C4-2B (cell line): ENCODE data around the gene KLHL9.

ENCODE experiments used
- H3K27ac ChIP-seq: fragments of 450-650 bp; 2 replicates; pipeline ENCODE4 v1.5.1; 2017
- ZFX ChIP-seq: fragments of 450-650 bp; IDR thresholded peaks from 2 replicates; pipeline ENCODE4 v1.6.1; 2017
- TF ChIP-seq, protein P1 (sequence below): fragments of 450-650 bp; conservative IDR thresholded peaks from 2 replicates; pipeline ENCODE4 v1.5.1; 2017; ENCODE audit warnings: mild to moderate bottlenecking

The KLHL9 gene

DNA sequence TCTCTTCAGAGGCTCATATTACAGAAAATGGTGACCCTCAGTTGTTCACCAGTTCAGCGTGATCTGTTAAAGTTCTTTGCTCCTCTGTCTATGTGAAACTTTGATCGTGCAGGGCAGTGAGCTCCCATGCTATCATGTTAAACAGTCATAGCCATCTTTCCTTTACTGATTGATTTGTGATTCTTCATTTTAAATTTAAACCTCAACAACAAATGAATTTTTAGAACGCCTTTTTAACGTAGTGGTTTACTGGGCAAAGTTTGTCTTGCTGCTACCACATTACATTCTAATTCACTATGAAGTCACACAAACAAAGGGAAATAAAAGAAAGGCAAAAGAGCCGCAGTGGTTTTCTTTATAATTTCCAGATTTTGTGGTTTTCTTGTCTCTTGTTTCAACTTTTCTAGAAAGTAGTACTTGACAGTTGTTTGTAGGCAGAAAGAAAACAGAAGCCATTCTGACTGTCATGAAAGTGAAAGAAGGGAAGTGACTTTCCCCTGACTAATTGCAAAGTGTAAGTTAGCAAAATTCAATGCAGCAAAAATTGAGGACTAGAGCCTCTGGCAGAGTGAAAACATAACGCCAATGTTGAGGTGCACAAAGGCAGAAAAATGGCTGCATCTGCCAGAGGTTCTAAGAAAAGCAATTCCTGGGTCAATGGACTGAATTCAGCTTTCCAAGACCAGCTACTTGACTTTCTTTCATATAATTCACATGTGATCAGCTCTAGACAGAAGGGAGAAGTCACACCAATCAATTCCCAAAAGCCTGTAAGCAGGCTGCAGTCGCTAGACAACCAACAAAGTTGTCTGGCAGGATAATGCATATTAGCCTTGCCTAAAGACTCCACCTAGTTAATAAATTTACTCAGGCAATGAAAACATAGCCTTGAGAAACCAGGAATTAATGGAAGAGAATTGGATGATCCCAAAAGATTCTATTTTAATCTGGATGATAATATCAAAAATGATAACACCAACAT, 22.6 kb upstream of the KLHL9 start:
- TF ChIP-seq, protein P1, sequence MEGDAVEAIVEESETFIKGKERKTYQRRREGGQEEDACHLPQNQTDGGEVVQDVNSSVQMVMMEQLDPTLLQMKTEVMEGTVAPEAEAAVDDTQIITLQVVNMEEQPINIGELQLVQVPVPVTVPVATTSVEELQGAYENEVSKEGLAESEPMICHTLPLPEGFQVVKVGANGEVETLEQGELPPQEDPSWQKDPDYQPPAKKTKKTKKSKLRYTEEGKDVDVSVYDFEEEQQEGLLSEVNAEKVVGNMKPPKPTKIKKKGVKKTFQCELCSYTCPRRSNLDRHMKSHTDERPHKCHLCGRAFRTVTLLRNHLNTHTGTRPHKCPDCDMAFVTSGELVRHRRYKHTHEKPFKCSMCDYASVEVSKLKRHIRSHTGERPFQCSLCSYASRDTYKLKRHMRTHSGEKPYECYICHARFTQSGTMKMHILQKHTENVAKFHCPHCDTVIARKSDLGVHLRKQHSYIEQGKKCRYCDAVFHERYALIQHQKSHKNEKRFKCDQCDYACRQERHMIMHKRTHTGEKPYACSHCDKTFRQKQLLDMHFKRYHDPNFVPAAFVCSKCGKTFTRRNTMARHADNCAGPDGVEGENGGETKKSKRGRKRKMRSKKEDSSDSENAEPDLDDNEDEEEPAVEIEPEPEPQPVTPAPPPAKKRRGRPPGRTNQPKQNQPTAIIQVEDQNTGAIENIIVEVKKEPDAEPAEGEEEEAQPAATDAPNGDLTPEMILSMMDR, result no peak
- TF ChIP-seq ZFX, result no peak
- H3K27ac ChIP-seq, result no peak overlapping the region

DNA sequence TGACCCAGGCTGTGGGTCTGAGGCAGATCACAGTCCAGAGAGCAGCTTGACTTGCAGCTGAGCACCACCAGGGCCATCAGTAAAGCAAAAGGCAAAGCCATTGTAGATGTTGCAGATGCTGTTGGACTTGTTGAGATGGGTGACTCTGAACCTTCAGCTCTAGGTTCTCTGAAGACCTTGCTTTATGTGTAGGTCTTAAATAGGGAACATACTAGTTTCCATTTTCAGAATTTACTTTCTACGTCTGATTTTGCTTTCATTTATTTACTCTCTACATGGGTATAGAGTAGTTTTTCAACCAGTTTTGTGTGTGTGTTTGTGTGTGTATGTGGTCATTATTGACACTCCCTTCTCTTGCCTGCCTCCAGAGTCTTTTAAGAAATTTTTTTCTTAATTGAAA, 15.6 kb upstream of the KLHL9 start, which contains the start of gene IFNA6:
Gene IFNA6, minus strand, starts transcription at position 101 of the 400 bp plus-strand sequence. Its CDS starts 0 bp downstream, at position 101.
- TF ChIP-seq, protein P1, result no peak
- TF ChIP-seq ZFX, result no peak
- no peak within 1 kb of the TSS for H3K27ac ChIP-seq

DNA sequence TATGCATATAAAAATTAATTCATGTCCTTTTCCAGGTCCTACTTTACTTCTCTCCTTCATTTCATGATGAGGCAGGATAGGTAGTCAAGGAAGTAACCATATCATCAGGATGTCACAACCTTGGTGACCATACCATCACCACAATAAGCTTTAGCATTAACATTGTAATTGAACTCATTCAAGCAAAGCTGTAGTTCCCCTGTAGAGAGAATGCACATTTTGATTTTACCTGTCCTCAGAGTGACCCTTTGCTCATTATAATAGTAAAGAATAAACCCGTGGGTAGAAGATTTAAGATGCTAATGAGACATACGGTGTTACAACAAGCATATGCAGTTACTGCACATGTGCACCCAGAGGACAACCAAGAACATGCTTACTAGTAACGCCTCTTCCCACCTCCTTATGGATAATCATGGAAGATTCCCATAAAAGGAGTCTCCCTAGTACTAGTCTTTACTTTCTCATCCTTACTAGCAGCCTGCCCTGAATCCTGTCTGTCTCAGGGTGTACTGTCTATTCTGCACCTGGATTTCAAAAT, 13.3 kb upstream of the KLHL9 start:
- no peak overlapping the region for H3K27ac ChIP-seq
- TF ChIP-seq, protein P1, result no peak
- no peak for TF ChIP-seq ZFX

DNA sequence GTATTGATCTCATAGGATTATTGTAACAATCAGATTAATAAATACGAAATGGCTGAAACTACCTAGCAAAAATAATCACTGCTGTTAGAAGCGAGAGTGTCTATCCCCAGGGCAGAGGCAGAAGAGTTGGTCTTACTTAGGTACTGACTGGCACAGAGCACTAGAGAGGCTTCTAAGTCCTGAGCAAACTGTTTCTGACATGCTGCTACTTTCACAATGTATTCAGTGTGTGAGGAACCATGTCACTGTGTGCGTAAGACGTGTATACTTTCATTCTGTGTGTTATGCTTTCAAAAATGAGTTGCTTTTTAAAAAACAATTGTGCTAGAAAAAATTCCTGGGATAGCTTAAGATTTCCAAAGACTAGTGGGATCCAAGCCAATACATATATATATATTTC, 5.5 kb upstream of the KLHL9 start:
- TF ChIP-seq ZFX, result no peak
- TF ChIP-seq, protein P1, result no peak
- no peak overlapping the region for H3K27ac ChIP-seq

DNA sequence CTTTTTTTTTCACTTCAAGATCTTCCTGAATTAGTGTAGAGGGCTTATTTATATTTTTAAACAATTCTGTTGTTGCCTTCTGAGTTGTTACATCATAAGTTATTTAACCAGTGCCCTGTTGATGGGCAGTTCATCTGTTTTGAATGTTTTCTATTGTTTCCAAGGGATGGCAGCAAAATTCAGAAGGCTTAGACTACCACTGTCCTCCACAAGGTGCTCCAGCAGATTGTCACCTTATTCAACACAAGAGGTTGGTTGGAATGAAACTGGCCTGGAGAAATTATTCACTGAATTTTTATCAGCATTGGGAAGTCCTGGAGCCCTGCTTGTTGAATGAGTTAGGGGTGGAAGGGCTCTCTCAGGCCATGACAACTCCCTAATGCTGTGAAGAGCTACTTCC, 1.3 kb upstream of the KLHL9 start:
- H3K27ac ChIP-seq, result no peak overlapping the region
- TF ChIP-seq ZFX, result no peak
- TF ChIP-seq, protein P1, result no peak

DNA sequence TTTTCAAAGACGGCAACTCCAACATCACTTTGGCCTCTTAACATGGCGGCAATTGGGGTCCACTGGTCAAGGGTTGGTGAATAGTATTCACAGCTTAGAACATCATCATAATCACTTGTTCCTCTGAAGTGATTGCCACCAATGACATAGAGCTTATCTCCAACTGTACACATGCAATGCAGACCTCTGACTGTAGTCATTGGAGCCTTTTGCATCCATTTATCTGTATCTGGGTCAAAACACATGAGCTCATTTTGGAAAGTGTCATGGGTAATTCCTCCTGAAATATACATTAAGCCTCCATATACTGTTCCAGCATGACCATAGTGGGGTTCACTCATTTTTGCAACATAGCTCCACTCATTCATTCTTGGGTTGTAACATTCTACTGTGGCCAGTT, 2.0 kb downstream of the KLHL9 start:
- no peak overlapping the region for H3K27ac ChIP-seq
- TF ChIP-seq, protein P1, result no peak
- no peak for TF ChIP-seq ZFX

DNA sequence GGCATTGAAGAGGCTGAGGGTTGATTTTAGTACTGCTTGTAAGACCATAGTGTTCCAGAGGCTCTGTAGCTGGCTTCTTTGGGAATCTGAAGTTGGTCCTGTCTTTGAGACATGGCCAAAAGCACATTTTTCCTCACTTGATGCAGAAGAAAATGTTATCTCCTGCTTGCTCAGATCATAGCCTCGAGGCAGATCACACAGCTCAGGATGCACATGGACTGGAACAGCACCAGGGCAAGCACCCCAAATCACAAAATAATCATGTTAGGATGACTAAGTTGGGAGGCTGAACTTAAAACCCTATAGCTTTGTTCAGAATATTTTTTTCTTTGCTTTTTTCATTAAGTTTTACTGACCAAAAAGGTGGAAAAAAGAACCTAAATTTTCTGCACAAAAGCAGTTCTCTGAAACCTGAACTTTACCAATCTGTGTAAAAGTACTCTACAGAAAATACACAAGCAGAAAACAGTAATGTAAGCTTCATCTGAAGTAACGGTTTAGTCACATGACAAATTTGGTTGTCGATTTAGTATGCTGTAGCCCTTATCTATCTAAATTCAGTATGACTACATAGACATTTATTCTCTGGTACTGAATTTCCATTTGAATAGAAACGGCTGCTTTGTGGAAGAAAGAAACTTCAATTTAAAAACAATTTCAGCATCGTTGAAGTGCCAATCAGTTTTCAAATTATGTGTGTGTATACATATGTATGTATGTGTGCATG, 3.4 kb downstream of the KLHL9 start:
- no peak overlapping the region for H3K27ac ChIP-seq
- TF ChIP-seq, protein P1, result no peak
- TF ChIP-seq ZFX, result no peak
